ENCODE results near the gene GNAQ.

DNA sequence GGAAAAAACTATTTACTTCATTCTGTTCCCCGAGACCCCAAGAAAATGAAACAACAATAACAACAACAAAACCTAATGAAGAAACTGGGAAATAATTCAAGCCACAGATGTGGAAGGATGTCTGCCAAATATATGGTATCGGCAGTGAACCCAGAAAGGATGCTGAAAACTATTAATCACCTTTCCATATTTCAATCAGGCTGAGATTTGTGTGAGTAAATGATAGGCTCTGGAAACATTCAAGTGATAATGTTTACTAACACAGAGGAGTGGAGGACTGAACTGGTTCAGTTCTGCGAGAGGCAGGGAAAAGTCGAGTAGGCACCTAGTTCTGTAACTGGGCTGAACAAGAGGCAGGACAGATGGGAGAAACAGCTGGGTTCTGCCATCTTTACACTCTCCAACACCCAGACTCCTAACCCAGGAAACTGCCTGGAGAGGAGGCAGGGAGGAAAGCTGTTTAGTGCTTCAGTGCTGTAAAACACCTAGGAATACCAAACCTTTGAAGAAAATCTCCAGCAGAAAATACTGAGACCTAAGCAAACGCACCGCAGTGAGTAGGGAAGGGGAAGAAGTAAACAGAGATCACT is 286.7 kb downstream of the GNAQ start:
- TF ChIP-seq, protein P1, sequence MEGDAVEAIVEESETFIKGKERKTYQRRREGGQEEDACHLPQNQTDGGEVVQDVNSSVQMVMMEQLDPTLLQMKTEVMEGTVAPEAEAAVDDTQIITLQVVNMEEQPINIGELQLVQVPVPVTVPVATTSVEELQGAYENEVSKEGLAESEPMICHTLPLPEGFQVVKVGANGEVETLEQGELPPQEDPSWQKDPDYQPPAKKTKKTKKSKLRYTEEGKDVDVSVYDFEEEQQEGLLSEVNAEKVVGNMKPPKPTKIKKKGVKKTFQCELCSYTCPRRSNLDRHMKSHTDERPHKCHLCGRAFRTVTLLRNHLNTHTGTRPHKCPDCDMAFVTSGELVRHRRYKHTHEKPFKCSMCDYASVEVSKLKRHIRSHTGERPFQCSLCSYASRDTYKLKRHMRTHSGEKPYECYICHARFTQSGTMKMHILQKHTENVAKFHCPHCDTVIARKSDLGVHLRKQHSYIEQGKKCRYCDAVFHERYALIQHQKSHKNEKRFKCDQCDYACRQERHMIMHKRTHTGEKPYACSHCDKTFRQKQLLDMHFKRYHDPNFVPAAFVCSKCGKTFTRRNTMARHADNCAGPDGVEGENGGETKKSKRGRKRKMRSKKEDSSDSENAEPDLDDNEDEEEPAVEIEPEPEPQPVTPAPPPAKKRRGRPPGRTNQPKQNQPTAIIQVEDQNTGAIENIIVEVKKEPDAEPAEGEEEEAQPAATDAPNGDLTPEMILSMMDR (conservative IDR thresholded peaks at IDR 0.05): no peak
- no peak for TF ChIP-seq ZFX (IDR thresholded peaks at IDR 0.05)
